Activated CD4-positive, CD25-positive, alpha-beta regulatory T cell (primary cell): ENCODE data around the gene ANKLE1.
"Not testable (repeated sequence)": the region's sequence is repeated elsewhere in the genome, so short reads cannot be mapped to it uniquely, and the experiment has no call there.

Source experiments
- DNase-seq, 4 experiments: peaks; one replicate each; lab custom pipeline; 2025; lab: John Stamatoyannopoulos, UW

ANKLE1 gene

GRCh38 chr19:17246681-17247425 lies 34.8 kb upstream of the ANKLE1 start:
- no peak for DNase-seq

- DNase-seq = no peak
These were observed 33.5 kb upstream of the ANKLE1 start for GRCh38 chr19:17248011-17248776.

- DNase-seq = no peak
These were observed 31.7 kb upstream of the ANKLE1 start for GRCh38 chr19:17249887-17250548.

GRCh38 chr19:17254636-17255035 lies 27.1 kb upstream of the ANKLE1 start:
- no peak for DNase-seq

- DNase-seq = no peak
These were observed 26.5 kb upstream of the ANKLE1 start for GRCh38 chr19:17255150-17255621.

- DNase-seq = no peak
These were observed 25.6 kb upstream of the ANKLE1 start for GRCh38 chr19:17256130-17256529.

- DNase-seq = no peak
These were observed 22.5 kb upstream of the ANKLE1 start for GRCh38 chr19:17259118-17259780.

- DNase-seq = no peak
These were observed 21.8 kb upstream of the ANKLE1 start for GRCh38 chr19:17259934-17260333.

GRCh38 chr19:17260842-17261325 lies 20.8 kb upstream of the ANKLE1 start:
- peak; percentile 82 to 88 (median 85) for DNase-seq

- no peak for DNase-seq
These were observed 19.1 kb upstream of the ANKLE1 start for GRCh38 chr19:17262557-17262956.

GRCh38 chr19:17263712-17264640 lies 17.7 kb upstream of the ANKLE1 start:
- DNase-seq = no peak

GRCh38 chr19:17264641-17264979 lies 17.1 kb upstream of the ANKLE1 start, which contains the start of gene USHBP1:
USHBP1 (minus strand) TSS chr19:17264745; CDS start chr19:17264299, 446 bp downstream.
- no peak for DNase-seq

GRCh38 chr19:17266026-17266425 lies 15.7 kb upstream of the ANKLE1 start:
- DNase-seq = no peak

- DNase-seq = no peak
These were observed 15.1 kb upstream of the ANKLE1 start for GRCh38 chr19:17266589-17266974.

GRCh38 chr19:17266975-17267788 lies 14.5 kb upstream of the ANKLE1 start, which contains the start of gene BABAM1:
BABAM1 (plus strand) TSS chr19:17267443; CDS start chr19:17268807, 1,364 bp downstream.
- DNase-seq = peak; percentile 79 to 88 (median 86)

- no peak for DNase-seq
These were observed 12.9 kb upstream of the ANKLE1 start for GRCh38 chr19:17268754-17269153.

- DNase-seq = not testable (repeated sequence)
These were observed 6.8 kb upstream of the ANKLE1 start for GRCh38 chr19:17274892-17275291.

GRCh38 chr19:17275441-17276175 lies 6.1 kb upstream of the ANKLE1 start:
- DNase-seq = no peak

GRCh38 chr19:17279436-17279835 lies 2.3 kb upstream of the ANKLE1 start:
- no peak for DNase-seq
